ENCODE results near the gene ARL8B. TPM values are rescaled to one million over a fixed set of nuclear protein-coding genes. Genes with fewer than 3 reads are reported as not detected.

ARL8B gene
- total and polyA plus RNA-seq, 2 of the 8 experiments (the other 6 are each of a cell fraction or from before 2014, with no cell fraction given), result 14.5 to 27.8 TPM

- TF ChIP-seq EGR1 (IDR thresholded peaks at IDR 0.05; ENCODE audit: borderline replicate concordance, low read depth, low read length) (no peak), JUND (IDR thresholded peaks at IDR 0.05; ENCODE audit: low read length) (no peak), TAF1 (IDR thresholded peaks at IDR 0.05; ENCODE audit: low read depth, low read length) (no peak), ASH2L (IDR thresholded peaks at IDR 0.05; ENCODE audit: low read length) (no peak), POU5F1 (IDR thresholded peaks at IDR 0.05; ENCODE audit: low read depth, low read length) (no peak), CTCF (IDR thresholded peaks at IDR 0.05; ENCODE audit: control extremely low read depth in 1 of 3, insufficient read depth in 1 of 3, low read depth in 1 of 3, low read length in 3 of 3) (no peak)
Observed at GRCh38 chr3:5149306-5149880, 27.3 kb downstream of the ARL8B start (continued).

All from H1 (cell line).